Head of caudate nucleus (tissue), 42 donors: ENCODE measurements around the gene WNK4.
A peak's percentile ranks its signal among the peaks of the same experiment; 100 is the strongest.

ENCODE experiments used
- DNase-seq, 42 donors: peaks; one replicate each; pipeline versions ENCODE4 v3.0.0 to v3.0.0-alpha.2; 2020 to 2021; ENCODE audit warnings: mixed read lengths in 7 of 42
- intact Hi-C: fragments of 100-400 bp; cut with DNase I; formaldehyde crosslinking; loops from one replicate; pipeline ENCODE4 v1.15.0; 2022

Gene WNK4

DNA sequence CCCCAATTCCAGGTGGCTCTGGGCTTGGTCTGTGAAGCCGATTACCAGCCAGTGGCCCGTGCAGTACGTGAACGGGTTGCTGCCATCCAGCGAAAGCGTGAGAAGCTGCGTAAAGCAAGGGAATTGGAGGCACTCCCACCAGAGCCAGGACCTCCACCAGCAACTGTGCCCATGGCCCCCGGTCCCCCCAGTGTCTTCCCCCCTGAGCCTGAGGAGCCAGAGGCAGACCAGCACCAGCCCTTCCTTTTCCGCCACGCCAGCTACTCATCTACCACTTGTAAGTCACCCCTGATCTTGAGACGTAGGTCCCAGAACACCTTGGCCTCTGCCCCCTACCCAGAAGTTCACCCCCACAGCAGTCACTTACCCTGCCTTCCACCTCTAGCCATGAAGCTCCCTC is 6.9 kb downstream of the WNK4 start:
- intact Hi-C loops, result no loop called here
- DNase-seq, result no peak

DNA sequence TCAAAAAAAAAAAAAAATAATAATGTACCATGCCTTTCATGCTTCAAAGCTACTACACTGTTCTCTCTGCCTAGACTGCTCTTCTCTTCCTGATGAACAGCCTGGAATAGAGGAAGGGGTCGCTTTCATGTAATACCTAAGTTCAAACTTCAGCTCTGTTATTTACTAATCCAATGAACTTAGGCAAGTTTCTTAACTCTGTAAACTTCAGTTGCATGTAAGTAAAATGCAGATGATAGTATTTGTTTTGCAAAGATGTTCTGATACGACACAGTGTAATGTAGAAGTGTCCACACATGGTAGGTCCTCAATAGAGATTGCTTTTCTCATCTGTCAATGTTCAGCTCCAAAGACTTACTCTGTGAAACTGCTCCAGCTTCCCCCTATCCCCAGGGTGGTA is 11.5 kb downstream of the WNK4 start:
- intact Hi-C loops, result no loop called here

DNA sequence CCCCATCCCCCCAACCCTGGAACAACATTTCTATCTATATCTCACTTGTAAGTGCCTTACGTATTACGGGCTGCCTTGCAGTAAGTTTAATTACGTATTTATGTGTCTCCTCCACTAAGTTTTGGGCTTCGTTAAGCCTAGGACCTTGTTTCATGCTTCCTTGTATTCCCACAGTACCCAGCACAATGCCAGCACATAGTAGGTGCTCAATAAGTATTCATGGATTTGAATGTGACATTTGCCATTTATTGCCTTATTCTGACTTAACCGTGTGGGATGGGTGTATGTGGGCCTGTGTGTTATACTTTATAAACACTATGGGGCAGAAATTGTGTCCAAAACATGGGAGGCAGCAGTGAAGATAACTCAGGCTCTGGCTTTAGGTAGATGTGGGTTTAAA is 12.1 kb downstream of the WNK4 start:
- intact Hi-C loops, result no loop called here
- no peak for DNase-seq

More for the DNA sequence above, 11.5 kb downstream of the WNK4 start:
- no peak for DNase-seq

DNA sequence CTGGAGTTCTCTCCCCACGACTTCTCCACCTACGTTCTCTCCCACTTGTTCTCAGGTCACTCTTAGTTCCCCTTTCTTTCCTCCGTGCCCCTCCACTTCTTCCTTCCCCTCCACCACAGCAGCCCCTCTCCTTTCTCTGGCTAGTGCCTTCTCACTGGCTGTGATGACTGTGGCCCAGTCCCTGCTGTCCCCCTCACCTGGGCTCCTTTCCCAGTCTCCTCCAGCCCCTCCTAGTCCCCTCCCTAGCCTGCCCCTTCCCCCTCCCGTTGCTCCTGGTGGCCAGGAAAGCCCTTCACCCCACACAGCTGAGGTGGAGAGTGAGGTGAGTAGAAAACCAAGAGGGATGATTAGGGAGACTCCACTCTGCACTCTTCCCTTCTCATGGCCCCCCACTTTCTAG is 14.7 kb downstream of the WNK4 start:
- no peak for DNase-seq
- intact Hi-C loops, result no loop called here

DNA sequence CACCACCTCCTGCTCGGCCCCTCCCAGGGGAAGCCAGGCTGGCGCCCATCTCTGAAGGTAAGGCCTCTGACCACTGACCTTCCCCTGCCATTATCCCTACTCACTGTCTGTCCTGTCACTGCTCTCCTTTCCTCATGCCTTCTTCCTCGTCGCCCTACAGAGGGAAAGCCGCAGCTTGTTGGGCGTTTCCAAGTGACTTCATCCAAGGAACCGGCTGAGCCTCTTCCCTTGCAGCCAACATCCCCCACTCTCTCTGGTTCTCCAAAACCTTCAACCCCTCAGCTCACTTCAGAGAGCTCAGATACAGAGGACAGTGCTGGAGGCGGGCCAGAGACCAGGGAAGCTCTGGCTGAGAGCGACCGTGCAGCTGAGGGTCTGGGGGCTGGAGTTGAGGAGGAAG is 15.1 kb downstream of the WNK4 start:
- intact Hi-C loops, result no loop called here
- DNase-seq, result no peak

DNA sequence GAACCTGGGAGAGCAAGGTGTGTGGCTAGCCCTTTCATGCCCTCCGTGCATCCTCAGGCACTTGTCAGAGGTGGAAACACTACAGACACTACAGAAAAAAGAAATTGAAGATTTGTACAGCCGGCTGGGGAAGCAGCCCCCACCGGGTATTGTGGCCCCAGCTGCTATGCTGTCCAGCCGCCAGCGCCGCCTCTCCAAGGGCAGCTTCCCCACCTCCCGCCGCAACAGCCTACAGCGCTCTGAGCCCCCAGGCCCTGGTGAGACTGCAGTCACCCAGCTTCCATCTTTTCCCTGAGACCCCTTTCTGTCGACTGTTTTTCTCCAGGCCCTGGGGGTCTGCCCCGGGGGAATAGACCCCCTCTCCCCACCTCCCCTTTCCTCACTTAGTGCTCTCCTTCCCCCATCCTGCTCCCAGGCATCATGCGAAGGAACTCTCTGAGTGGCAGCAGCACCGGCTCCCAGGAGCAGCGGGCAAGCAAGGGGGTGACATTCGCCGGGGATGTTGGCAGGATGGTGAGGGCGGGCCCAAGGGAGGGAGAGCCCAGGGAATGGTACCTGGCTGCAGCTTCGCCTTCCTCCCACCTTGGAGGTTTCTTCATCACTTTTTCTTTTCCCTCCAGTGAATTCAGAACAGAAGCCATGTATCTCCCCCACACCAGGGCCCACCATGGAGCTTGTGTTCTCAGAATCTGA is 15.8 kb downstream of the WNK4 start:
- DNase-seq, result no peak

DNA sequence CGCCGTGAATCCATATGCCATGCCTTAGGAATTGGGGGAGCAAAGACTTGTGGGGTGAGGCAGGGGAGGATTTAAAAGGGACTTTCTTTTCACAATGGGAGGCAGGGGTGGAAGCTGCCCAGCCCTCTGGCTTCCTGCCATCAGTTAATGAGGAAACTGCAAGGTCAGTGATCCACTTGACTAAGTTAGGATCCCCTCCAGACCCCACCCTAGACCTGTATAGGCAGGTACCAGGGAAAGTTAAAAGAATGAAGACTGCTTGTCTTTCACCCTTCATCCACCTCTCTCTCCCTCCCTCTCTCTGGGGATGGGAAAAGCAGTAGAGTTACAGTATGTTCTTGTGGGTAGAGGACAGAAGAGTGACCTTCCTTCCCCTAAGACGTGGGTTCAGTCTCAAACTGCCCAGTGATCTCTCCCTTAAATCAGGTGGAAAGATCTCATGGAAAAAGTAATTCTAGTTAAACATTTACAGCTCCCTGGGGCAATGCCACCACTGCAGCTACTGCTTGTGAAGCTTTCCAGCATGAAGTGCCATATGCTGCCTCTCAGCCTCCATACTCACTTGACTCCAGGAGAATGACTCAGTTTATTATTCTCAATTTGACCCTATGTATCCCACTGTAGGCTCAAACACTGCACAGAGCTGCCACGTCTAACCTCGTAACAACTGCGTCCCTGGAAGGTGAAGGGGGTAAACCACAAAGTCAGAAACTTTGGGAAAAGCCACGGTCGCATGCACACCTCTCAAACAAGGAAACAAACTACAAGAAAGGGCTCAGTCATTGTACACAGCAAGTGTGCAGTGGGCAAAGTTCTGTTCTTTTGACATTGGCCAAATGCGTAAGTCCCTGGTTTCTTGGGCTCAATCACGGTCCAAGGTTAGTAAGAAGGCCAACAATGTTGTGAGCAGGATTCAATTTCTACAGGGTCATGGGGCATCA is 16.9 kb downstream of the WNK4 start:
- intact Hi-C loops, result no loop called here
- DNase-seq, result no peak

More for the DNA sequence above, 15.8 kb downstream of the WNK4 start:
- intact Hi-C loops, result no loop called here

DNA sequence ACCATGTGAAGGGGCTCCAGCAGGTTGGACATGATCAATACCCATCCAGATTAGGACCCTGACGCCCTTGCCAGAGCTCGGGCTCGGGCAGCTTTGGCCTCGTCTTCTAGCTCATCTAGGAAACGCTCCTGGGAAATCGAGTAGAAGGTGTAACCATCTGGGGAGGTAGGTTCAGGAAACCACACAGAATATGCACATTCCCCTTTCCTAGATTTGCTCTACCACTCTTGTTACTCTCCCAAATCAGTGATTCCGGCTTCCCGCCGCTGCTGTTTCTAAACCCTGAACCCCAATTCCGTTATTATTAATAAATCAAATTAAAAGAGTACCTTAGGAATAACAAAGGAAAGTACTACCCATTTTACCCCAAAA is 17.6 kb downstream of the WNK4 start:
- intact Hi-C loops, result no loop called here
- DNase-seq, result no peak

DNA sequence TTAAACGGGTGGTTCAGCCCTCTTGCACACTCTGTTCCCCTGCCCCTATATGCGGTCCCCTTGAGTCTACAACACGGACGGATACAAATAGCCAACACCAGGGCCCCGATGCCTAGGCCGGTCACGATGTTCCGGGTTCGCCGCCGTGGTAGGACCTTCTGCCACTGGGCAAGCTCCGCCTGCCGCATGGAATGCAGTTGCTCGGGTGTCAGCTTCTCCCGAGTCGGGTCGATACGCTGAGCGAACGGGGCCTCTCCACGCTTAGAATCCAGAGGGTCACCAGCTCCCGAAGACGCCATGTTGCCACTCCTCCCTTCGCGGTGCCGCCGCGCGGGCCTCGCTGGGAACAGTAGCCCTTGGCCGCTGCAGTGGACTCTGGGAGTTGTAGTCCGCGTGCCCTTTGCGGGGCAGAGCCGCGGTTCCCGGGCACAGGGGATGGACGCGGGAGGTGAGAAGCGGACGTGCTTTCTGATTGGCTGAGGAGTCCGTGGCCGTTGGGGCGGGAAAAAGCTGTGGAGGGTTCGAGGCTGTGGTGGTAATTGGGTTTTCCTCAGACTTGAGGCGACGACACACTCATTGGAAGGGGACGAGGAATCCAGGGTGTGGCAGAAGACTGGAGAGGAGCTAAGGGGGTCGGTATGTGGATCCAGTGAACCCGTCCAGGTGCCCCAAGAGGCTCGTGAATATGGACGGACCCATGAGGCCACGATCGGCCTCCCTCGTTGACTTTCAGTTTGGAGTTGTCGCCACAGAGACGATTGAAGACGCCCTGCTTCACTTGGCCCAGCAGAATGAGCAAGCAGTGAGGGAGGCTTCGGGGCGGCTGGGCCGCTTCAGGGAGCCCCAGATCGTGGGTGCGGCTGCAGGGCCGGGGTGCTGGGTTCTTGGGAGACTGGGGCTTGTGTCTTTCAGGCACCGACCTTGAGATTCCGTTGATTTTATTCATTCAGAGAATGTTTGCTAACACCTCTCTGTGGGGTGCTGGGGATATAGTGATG is 18.3 kb downstream of the WNK4 start, which contains the start of the genes CNTD1 and COA3:
TSS of gene CNTD1 (plus strand) at position 479 of the 998 bp plus-strand sequence. CDS start at position 686, 207 bp downstream.
TSS of gene COA3 (minus strand) at position 322 of the 998 bp plus-strand sequence. CDS start at position 299, 23 bp downstream.
- intact Hi-C loops, result no loop called here

DNA sequence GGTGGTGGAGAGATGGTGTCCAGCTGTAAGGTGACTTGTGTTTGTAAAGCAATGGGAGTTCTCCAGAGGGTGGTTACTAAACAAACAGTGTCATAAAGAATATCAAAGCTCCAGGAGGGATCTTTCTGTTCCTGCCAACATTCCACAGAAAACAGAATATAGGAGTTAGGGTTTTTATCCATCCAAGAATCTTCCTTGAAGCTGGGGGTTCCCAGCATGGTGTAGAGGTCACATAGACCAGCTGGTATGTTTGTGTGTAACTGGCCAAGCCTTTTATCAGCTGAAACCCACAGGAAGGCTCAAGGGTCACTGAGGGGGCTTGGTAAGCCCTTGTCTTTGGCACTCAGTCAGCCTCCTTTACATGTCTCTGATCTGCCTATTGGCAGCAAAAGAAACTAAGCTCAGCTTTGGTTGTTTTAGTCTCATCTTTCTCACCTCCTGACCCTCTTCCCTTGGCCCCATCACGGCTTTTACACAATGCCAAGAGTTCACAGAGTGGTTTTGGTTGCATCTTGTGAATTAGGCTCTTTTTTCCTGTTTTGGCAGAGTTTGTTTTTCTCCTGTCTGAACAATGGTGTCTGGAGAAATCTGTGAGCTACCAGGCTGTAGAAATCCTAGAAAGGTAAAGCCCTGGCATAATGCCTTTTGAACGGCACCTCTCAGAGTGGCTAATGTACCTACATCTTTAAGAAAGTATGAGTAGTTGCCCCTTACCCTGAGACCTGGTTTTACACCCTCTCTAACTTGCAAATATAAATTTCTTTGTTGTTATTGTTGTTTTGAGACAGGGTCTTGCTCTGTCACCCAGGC is 22.9 kb downstream of the WNK4 start:
- no peak for DNase-seq
- intact Hi-C loops, result no loop called here

More for the DNA sequence above, 18.3 kb downstream of the WNK4 start, which contains the start of the genes CNTD1 and COA3:
- DNase-seq, result peak; percentile 81 to 95 (median 89)

DNA sequence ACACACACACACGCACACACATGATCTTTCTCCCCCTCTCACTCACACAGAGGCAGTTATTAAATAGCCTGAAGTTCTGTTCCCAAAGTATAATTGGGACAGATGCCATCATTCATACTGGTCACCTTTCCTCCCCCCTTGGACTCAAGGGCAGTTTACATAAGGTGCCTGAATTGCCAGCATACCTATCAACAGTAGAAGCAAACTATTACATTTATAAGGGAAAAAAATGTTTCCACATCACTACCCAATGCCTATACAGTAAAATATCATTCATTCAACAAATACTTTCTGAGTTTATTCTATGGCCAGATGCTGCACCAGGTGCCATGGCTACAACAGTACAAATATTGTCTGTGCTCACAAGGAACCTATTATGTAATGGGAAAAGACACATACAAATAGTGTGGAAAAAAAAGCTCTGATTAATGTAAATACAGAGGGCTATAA is 24.5 kb downstream of the WNK4 start:
- intact Hi-C loops, result no loop called here
- DNase-seq, result no peak

DNA sequence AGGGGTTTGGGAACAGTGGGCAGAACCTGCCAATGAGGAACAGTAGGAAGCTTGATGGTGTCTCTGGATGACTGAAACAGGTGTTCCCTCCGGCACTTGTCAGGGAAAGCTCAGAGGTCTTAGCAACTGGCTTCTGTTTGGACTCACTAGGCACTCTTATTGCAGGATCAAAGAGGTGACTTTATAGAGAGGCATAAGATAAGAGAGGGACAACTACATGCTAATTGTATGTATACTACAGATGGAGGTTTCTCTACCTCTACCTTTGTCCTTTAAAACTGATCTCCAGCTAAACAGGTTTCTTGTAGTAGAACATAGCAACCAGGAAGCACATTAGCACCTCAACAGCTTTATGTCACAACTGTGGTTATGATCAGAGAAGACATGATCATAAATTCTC is 25.8 kb downstream of the WNK4 start:
- intact Hi-C loops, result no loop called here
- DNase-seq, result no peak

DNA sequence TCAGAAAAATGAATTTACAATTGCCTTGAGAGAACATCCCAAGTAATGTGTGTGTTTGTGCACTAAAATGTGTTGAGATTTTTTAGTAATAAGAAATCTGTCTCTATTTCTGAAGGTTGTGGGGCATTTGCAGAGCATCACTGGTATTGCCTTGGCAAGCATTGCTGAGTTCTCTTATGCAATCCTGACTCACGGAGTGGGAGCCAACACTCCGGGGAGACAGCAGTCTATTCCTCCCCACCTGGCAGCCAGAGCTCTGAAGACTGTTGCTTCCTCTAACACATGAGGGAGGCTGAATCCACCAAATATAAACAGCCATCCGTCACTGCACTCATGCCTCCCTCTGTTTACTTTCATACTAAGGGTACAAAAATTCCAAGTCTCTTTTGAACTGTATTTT is 28.8 kb downstream of the WNK4 start:
- peak; percentile 25 to 91 (median 64) for DNase-seq
- intact Hi-C loops, result no loop called here

DNA sequence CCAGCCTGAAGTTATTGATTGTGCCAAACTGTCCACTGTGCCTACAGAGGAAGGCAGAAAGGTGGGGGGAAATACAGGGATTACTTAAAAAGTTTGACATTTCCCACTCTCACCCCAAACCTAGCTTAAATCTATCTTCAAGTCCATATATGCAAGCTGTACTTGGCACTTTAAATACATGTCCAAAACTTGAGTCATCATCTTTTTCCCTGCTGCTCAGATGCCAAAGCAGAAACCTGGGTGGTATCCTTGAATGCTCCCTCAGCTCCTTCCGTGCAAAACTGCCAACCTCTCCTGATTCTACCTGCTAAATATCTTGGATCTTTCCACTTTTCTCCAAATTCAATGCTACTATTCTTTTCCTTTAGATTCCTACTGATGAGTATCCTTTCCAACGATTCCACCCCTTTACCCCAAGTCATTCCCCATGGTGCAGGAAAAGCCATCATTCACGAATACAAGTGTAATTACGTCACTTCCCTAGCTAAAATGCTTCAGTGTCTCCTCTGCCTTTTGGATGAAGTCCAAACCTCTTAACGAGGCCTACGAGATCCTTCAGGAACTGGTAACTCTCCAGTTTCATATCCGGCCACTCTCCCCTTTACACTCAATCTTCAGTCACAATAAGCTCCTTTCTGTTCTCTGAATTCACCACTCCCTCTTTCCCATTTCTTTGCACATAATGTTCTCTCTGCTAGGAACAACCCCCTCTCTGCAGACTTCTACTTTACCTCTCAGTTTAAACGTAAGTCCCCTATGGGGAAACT is 34.4 kb downstream of the WNK4 start:
- DNase-seq, result no peak
- intact Hi-C loops, result no loop called here

DNA sequence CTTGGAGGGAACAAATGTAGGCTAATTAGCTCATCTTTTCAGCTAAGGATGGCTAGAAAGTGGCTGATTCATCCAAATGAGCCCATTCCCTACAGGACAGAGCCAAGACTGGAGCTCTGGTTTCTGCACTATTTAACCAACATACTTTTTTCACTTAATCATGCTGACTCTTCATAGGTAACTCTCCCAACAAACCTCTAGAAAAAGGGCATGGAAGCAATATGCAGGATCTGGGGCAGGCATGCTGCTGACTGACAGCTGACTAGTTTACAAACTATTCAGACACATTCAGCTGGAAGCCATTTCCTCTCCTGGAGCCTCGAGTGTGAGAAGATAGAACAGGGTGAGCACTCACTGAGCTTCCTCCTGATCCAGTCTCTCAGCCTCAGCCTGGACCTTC is 37.5 kb downstream of the WNK4 start:
- intact Hi-C loops, result no loop called here
- DNase-seq, result no peak

DNA sequence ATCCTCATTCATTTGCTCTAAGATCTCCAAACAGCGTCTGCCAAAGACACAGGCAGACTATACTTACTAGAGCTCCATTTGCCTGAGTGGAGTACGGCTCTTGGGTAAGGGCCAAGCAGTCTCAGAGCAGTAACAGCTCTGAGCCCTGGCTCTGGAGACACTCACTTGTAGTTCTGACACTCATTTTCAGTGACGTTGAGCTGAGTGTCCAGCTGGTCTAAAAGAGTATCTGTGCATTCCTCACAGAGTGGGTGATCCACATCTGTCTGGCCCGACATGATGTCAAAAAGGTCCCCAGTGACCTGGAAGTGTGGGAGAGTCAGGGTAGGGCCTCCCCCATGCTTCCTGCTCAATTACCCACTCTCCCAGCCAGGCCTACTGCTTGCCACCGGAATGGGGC is 38.0 kb downstream of the WNK4 start:
- intact Hi-C loops, result no loop called here
- DNase-seq, result no peak

DNA sequence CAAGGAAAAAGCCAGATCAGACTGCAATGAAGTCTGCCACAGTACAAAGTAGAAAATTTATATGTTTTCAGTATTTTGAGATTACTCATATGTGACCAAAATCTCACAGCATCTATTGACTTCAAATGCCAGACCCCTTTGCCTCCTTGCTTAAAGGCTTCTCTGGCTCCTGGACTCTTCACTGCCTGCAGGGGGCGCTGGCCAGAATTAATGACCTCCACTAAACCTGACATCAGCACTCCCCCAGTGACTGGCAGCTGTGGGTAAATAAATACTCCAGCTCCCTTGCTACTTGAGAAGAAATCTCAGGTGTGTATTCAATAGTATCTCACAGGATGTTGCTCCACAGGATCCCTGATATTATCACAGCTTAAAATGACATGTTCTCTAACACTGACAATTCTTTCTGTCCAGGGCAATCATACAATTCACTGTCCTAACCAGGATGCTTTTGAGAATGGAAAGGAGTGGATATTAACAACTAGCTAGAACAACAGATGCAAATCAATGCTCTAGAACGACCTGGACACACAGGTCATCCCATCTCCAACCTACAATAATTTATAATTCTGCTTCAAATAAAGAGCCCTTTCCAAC is 39.6 kb downstream of the WNK4 start:
- intact Hi-C loops, result no loop called here
- peak in 26 of 42 donors; percentile 9 to 70 (median 38) for DNase-seq
